Immature natural killer cell (primary cell): ENCODE results near the gene NEK1. TPM values are rescaled to one million over a fixed set of nuclear protein-coding genes. Genes with fewer than 3 reads are reported as not detected.

Experiments used
- DNase-seq, 3 donors: peaks; one replicate each; pipeline ENCODE4 v3.0.0; 2022; ENCODE audit warnings: mixed read lengths in 1 of 3
- H3K27ac Mint-ChIP-seq, 6 donors: one replicate each; pipeline ENCODE4 v1.8.0; 2020; ENCODE audit warnings: mixed read lengths in 6 of 6, mild to moderate bottlenecking in 5 of 6, inconsistent platforms in 4 of 6, moderate library complexity in 3 of 6
- H3K27me3 Mint-ChIP-seq, 3 donors: one replicate each; pipeline ENCODE4 v1.8.0; 2020 to 2021; ENCODE audit warnings: low read depth in 3 of 3, mild to moderate bottlenecking in 3 of 3, mixed read lengths in 3 of 3, moderate library complexity in 3 of 3, inconsistent platforms in 1 of 3
- H3K36me3 Mint-ChIP-seq, 3 donors: one replicate each; pipeline ENCODE4 v1.8.0; 2020; ENCODE audit warnings: mixed read lengths in 3 of 3, inconsistent platforms in 2 of 3, mild to moderate bottlenecking in 2 of 3
- H3K4me1 Mint-ChIP-seq, 2 donors: one replicate each; pipeline ENCODE4 v1.8.0; 2020; ENCODE audit warnings: inconsistent platforms in 2 of 2, mild to moderate bottlenecking in 2 of 2, mixed read lengths in 2 of 2, moderate library complexity in 1 of 2
- H3K4me3 Mint-ChIP-seq, 5 donors: one replicate each; pipeline ENCODE4 v1.8.0; 2020; ENCODE audit warnings: mild to moderate bottlenecking in 5 of 5, mixed read lengths in 5 of 5, inconsistent platforms in 3 of 5, moderate library complexity in 3 of 5
- H3K9me3 Mint-ChIP-seq, 6 donors: one replicate each; pipeline ENCODE4 v1.8.0; 2020; ENCODE audit warnings: mild to moderate bottlenecking in 6 of 6, mixed read lengths in 6 of 6, inconsistent platforms in 4 of 6, moderate library complexity in 3 of 6
- polyA plus RNA-seq, 3 donors: library from polyadenylated mRNA; unstranded; fragments of 300-500 nt; fragmentation: Illumina TruSeq; gene quantifications; one replicate each; pipeline ENCODE4 v1.2.3, GENCODE V29; 2021

NEK1 gene
- polyA plus RNA-seq, 3 donors from 2014 or later, result 2.5 to 12.8 (median 5.8) TPM

- H3K36me3 Mint-ChIP-seq, result peaks cover 0 to 17% (median 6%) of the 10 kb centered on the region in 3 donors
- no peak for DNase-seq
- peaks cover 9 to 19% (median 15%) of the 10 kb centered on the region in 6 donors for H3K9me3 Mint-ChIP-seq
- H3K27me3 Mint-ChIP-seq, result peaks cover 0 to 3% (median 0%) of the 10 kb centered on the region in 3 donors
- H3K4me1 Mint-ChIP-seq, result no peaks in the 10 kb centered on the region
- no peak overlapping the region for H3K4me3 Mint-ChIP-seq
- H3K27ac Mint-ChIP-seq, result no peak overlapping the region
These were observed 239.6 kb downstream of the NEK1 start for GRCh38 chr4:169372791-169373190.

- no peak for DNase-seq
- Mint-ChIP-seq H3K9me3 (peaks cover 0 to 5% (median 0%) of the 10 kb centered on the region in 6 donors), H3K4me1 (no peaks in the 10 kb centered on the region), H3K27me3 (peaks cover 0 to 1% (median 0%) of the 10 kb centered on the region in 3 donors), H3K4me3 (no peak overlapping the region), H3K27ac (no peak overlapping the region), H3K36me3 (no peaks in the 10 kb centered on the region)
These were observed 242.7 kb downstream of the NEK1 start for GRCh38 chr4:169369634-169370033.

GRCh38 chr4:169367826-169368225 is 244.6 kb downstream of the NEK1 start:
- Mint-ChIP-seq H3K4me1 (no peaks in the 10 kb centered on the region), H3K27ac (no peak overlapping the region), H3K27me3 (peaks cover 0 to 2% (median 2%) of the 10 kb centered on the region in 3 donors), H3K9me3 (peaks cover 0 to 5% (median 0%) of the 10 kb centered on the region in 6 donors), H3K4me3 (no peak overlapping the region), H3K36me3 (no peaks in the 10 kb centered on the region)
- no peak for DNase-seq

- no peaks in the 10 kb centered on the region for H3K4me1 Mint-ChIP-seq
- H3K36me3 Mint-ChIP-seq, result no peaks in the 10 kb centered on the region
- peaks cover 2 to 4% (median 3%) of the 10 kb centered on the region in 3 donors for H3K27me3 Mint-ChIP-seq
- peaks cover 0 to 5% (median 0%) of the 10 kb centered on the region in 6 donors for H3K9me3 Mint-ChIP-seq
- H3K27ac Mint-ChIP-seq, result no peak overlapping the region
- no peak overlapping the region for H3K4me3 Mint-ChIP-seq
- DNase-seq, result no peak
These were observed 245.6 kb downstream of the NEK1 start for GRCh38 chr4:169366821-169367220.

GRCh38 chr4:169362607-169363006 is 249.8 kb downstream of the NEK1 start:
- Mint-ChIP-seq H3K27ac (no peak overlapping the region), H3K4me1 (no peaks in the 10 kb centered on the region), H3K9me3 (peaks cover 0 to 5% (median 0%) of the 10 kb centered on the region in 6 donors), H3K27me3 (peaks cover 3 to 7% (median 6%) of the 10 kb centered on the region in 3 donors), H3K4me3 (no peak overlapping the region), H3K36me3 (no peaks in the 10 kb centered on the region)
- DNase-seq, result no peak

GRCh38 chr4:169361756-169362155 is 250.6 kb downstream of the NEK1 start:
- Mint-ChIP-seq H3K27me3 (peaks cover 3 to 7% (median 6%) of the 10 kb centered on the region in 3 donors), H3K4me3 (no peak overlapping the region), H3K27ac (no peak overlapping the region), H3K36me3 (no peaks in the 10 kb centered on the region), H3K4me1 (no peaks in the 10 kb centered on the region), H3K9me3 (peaks cover 0 to 4% (median 0%) of the 10 kb centered on the region in 6 donors)
- no peak for DNase-seq

GRCh38 chr4:169359961-169360360 is 252.4 kb downstream of the NEK1 start:
- Mint-ChIP-seq H3K27ac (no peak overlapping the region), H3K36me3 (no peaks in the 10 kb centered on the region), H3K27me3 (peaks cover 3 to 7% (median 6%) of the 10 kb centered on the region in 3 donors), H3K4me3 (no peak overlapping the region), H3K9me3 (no peaks in the 10 kb centered on the region), H3K4me1 (no peaks in the 10 kb centered on the region)
- no peak for DNase-seq

GRCh38 chr4:169352360-169352759 is 260.0 kb downstream of the NEK1 start:
- peaks cover 0 to 4% (median 0%) of the 10 kb centered on the region in 6 donors for H3K9me3 Mint-ChIP-seq
- DNase-seq, result no peak
- no peak overlapping the region for H3K4me3 Mint-ChIP-seq
- H3K36me3 Mint-ChIP-seq, result no peaks in the 10 kb centered on the region
- H3K4me1 Mint-ChIP-seq, result no peaks in the 10 kb centered on the region
- H3K27me3 Mint-ChIP-seq, result peaks cover 0 to 6% (median 0%) of the 10 kb centered on the region in 3 donors
- H3K27ac Mint-ChIP-seq, result no peak overlapping the region

- H3K27me3 Mint-ChIP-seq, result peaks cover 0 to 6% (median 0%) of the 10 kb centered on the region in 3 donors
- no peaks in the 10 kb centered on the region for H3K4me1 Mint-ChIP-seq
- H3K9me3 Mint-ChIP-seq, result peaks cover 0 to 4% (median 0%) of the 10 kb centered on the region in 6 donors
- no peaks in the 10 kb centered on the region for H3K36me3 Mint-ChIP-seq
- no peak overlapping the region for H3K4me3 Mint-ChIP-seq
- no peak overlapping the region for H3K27ac Mint-ChIP-seq
- DNase-seq, result no peak
These were observed 260.5 kb downstream of the NEK1 start for GRCh38 chr4:169351872-169352271.

- H3K4me1 Mint-ChIP-seq, result no peaks in the 10 kb centered on the region
- peaks cover 0 to 3% (median 0%) of the 10 kb centered on the region in 3 donors for H3K27me3 Mint-ChIP-seq
- H3K9me3 Mint-ChIP-seq, result peaks cover 0 to 4% (median 0%) of the 10 kb centered on the region in 6 donors
- no peak overlapping the region for H3K27ac Mint-ChIP-seq
- no peak for DNase-seq
- no peak overlapping the region for H3K4me3 Mint-ChIP-seq
- no peaks in the 10 kb centered on the region for H3K36me3 Mint-ChIP-seq
These were observed 263.8 kb downstream of the NEK1 start for GRCh38 chr4:169348541-169348940.

- Mint-ChIP-seq H3K27me3 (no peaks in the 10 kb centered on the region), H3K4me3 (no peak overlapping the region), H3K9me3 (peaks cover 0 to 4% (median 0%) of the 10 kb centered on the region in 6 donors)
These were observed 265.5 kb downstream of the NEK1 start for GRCh38 chr4:169346840-169347239.

GRCh38 chr4:169345316-169345721 is 267.1 kb downstream of the NEK1 start:
- no peak for DNase-seq
- Mint-ChIP-seq H3K4me1 (no peaks in the 10 kb centered on the region), H3K27ac (no peak overlapping the region), H3K4me3 (no peak overlapping the region), H3K9me3 (no peaks in the 10 kb centered on the region), H3K27me3 (no peaks in the 10 kb centered on the region), H3K36me3 (no peaks in the 10 kb centered on the region)

More at GRCh38 chr4:169346840-169347239, 265.5 kb downstream of the NEK1 start:
- H3K36me3 Mint-ChIP-seq, result no peaks in the 10 kb centered on the region
- DNase-seq, result no peak
- H3K4me1 Mint-ChIP-seq, result no peaks in the 10 kb centered on the region
- no peak overlapping the region for H3K27ac Mint-ChIP-seq
